ENCODE results near the gene CDKN1A.
"Not testable (repeated sequence)": the region's sequence is repeated elsewhere in the genome, so short reads cannot be mapped to it uniquely, and the experiment has no call there.

The CDKN1A gene

GRCh38 chr6:36699348-36699747, 20.8 kb downstream of the CDKN1A start:
- no peak for DNase-seq

- no peak for DNase-seq
Observed at GRCh38 chr6:36700071-36700812, 21.7 kb downstream of the CDKN1A start.

- DNase-seq, result no peak
Observed at GRCh38 chr6:36700831-36701230, 22.3 kb downstream of the CDKN1A start.

- no peak for DNase-seq
Observed at GRCh38 chr6:36701401-36701991, 23.0 kb downstream of the CDKN1A start.

GRCh38 chr6:36702656-36703055, 24.1 kb downstream of the CDKN1A start:
- DNase-seq, result no peak

GRCh38 chr6:36703081-36703606, 24.6 kb downstream of the CDKN1A start:
- no peak for DNase-seq

- no peak for DNase-seq
Observed at GRCh38 chr6:36703982-36704381, 25.5 kb downstream of the CDKN1A start.

- not testable (repeated sequence) for DNase-seq
Observed at GRCh38 chr6:36704961-36705577, 26.6 kb downstream of the CDKN1A start.

- DNase-seq, result no peak
Observed at GRCh38 chr6:36706339-36706738, 27.8 kb downstream of the CDKN1A start.

- DNase-seq, result no peak
Observed at GRCh38 chr6:36712816-36713215, 34.3 kb downstream of the CDKN1A start.

- DNase-seq, result no peak
Observed at GRCh38 chr6:36713846-36714245, 35.3 kb downstream of the CDKN1A start.

- no peak for DNase-seq
Observed at GRCh38 chr6:36714511-36714910, 36.0 kb downstream of the CDKN1A start.

- no peak for DNase-seq
Observed at GRCh38 chr6:36715469-36715868, 37.0 kb downstream of the CDKN1A start.

- DNase-seq, result no peak
Observed at GRCh38 chr6:36716476-36717093, 38.1 kb downstream of the CDKN1A start.

GRCh38 chr6:36717231-36717825, 38.8 kb downstream of the CDKN1A start:
- no peak for DNase-seq

GRCh38 chr6:36717871-36718540, 39.5 kb downstream of the CDKN1A start:
- DNase-seq, result no peak

GRCh38 chr6:36718560-36718959, 40.0 kb downstream of the CDKN1A start:
- DNase-seq, result no peak

- DNase-seq, result no peak
Observed at GRCh38 chr6:36719126-36719525, 40.6 kb downstream of the CDKN1A start.

- no peak for DNase-seq
Observed at GRCh38 chr6:36720251-36721141, 42.0 kb downstream of the CDKN1A start.

GRCh38 chr6:36721369-36722140, 43.0 kb downstream of the CDKN1A start:
- no peak for DNase-seq

- no peak for DNase-seq
Observed at GRCh38 chr6:36722365-36722764, 43.9 kb downstream of the CDKN1A start.

All from NCI-H2227 treated with DMSO at 0.1 percent for 48 hours (cell line).